22Rv1 (cell line): ENCODE measurements around the gene PWWP2A.

Source experiments
- H3K27ac ChIP-seq: fragments of 450-650 bp; 2 replicates; pipeline ENCODE4 v1.5.1; 2017
- ZFX ChIP-seq: fragments of 450-650 bp; IDR thresholded peaks from 2 replicates; pipeline ENCODE4 v1.6.1; 2017; ENCODE audit warnings: antibody characterized with exemption, borderline replicate concordance
- TF ChIP-seq, protein P1 (sequence below): fragments of 450-650 bp; IDR thresholded peaks from 2 replicates; pipeline ENCODE4 v1.5.1; 2017; ENCODE audit warnings: mild to moderate bottlenecking

The PWWP2A gene

DNA sequence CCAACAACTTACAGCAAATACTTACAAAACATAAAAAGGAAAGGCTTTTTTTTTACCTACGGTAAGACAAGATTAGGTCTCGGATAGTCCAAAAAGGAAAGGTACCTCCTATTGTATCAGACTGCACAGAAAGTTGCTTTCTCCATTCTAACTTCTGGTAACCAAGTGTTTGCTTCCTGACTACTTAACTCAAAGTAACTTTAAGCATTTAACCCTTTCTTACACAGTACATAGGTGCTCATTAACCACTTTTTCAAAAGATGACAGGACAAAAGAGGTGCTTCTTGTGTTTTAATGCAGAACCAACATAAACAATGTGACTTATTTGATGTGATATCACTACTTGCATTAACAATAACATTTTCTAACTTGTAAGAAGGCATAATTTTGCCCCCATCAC is 23.1 kb downstream of the PWWP2A start:
- TF ChIP-seq ZFX: no peak
- TF ChIP-seq, protein P1, sequence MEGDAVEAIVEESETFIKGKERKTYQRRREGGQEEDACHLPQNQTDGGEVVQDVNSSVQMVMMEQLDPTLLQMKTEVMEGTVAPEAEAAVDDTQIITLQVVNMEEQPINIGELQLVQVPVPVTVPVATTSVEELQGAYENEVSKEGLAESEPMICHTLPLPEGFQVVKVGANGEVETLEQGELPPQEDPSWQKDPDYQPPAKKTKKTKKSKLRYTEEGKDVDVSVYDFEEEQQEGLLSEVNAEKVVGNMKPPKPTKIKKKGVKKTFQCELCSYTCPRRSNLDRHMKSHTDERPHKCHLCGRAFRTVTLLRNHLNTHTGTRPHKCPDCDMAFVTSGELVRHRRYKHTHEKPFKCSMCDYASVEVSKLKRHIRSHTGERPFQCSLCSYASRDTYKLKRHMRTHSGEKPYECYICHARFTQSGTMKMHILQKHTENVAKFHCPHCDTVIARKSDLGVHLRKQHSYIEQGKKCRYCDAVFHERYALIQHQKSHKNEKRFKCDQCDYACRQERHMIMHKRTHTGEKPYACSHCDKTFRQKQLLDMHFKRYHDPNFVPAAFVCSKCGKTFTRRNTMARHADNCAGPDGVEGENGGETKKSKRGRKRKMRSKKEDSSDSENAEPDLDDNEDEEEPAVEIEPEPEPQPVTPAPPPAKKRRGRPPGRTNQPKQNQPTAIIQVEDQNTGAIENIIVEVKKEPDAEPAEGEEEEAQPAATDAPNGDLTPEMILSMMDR: no peak
- no peak overlapping the region for H3K27ac ChIP-seq

DNA sequence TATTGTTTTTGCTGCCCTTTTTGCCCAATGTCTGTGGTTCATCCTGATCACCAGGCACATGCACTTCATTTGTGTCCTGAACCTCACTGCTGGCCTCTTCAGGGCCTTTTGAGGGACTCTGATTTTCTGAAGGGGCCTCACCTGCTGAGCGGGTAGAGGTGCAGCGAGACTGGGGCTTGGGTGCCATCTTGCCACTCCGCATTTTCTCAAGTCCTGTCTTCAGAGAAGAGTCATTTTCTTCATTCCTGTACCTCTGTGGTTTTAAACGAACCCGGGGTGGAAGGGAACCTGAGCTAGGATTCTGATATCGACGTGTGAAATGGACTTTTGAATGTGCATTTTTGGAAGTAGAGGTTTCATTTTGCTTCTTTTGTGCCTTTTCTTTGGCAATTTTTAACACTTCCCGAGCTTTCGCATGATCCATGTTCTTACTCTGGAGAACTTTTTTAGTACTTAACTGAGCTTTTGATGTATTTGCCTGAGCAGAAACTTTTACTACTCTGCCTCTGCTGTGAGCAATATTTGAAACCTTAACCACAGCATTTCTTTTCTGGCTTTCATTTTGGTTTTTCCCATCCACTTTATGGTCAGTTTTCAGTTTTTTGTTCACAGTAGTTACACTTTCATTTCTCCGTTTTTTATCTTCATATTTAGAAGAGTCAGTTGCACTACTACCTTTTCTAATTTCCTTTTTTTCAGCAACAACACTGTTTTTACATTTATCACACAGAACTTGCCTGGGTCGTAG is 26.1 kb downstream of the PWWP2A start:
- TF ChIP-seq, protein P1: no peak
- TF ChIP-seq ZFX: no peak
- no peak overlapping the region for H3K27ac ChIP-seq

DNA sequence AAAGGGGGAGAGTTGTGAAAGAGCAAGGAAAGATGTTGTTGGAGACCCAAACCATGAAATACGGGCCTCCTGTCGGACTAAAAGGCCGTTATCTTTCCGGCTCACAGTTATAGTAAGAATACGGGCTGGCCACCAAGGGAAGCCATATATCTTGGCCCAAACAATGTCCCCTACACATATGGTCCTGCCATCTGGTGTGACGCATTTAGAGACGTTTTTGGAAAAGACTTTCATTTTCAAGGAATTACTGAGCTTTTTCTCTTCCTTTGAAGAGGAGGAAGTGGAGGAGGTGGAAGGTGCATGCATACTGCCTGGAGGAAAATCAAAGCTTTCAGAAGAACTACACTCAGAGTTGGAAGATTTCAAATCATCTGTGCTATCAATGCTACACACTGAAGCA is 26.7 kb downstream of the PWWP2A start:
- H3K27ac ChIP-seq: no peak overlapping the region
- TF ChIP-seq, protein P1: no peak
- TF ChIP-seq ZFX: no peak

DNA sequence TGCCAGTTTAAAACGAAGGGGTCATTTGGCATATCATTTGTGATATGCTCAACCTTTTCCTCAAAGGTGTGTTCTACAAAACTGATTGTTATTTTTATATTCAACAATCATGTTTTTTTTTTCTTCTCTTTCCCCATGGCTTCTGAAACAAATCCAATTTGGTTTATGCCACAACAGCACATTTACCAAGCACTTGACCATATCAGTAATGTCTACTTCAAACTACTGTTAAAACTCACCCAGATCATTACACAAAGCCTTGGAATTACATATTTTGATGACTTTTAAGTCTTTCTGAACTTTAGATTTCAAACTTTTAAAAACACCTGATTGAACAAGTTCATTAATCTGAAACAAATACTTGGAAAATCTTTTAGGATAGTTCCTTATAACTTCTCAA is 29.2 kb downstream of the PWWP2A start:
- no peak for TF ChIP-seq ZFX
- TF ChIP-seq, protein P1: no peak
- no peak overlapping the region for H3K27ac ChIP-seq

DNA sequence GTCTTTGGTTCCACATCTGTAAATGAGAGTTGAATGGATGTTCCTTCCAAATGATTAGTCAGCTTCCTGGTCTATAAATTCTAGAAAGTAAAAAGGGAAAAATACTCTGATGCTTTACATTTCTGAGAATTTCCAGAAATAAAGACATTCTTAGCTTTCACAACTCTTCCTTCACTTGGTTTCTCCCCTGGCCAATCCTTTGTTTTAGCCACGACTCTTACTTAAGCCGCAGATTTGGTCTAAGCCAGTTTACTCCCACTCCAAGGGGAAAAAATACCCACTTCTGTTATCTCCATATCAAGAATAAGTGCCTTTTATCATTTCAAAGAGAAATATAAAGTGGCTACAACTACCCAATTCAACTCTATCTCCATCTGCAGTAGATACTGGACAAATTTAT is 29.7 kb downstream of the PWWP2A start:
- H3K27ac ChIP-seq: no peak overlapping the region
- no peak for TF ChIP-seq ZFX
- TF ChIP-seq, protein P1: no peak

DNA sequence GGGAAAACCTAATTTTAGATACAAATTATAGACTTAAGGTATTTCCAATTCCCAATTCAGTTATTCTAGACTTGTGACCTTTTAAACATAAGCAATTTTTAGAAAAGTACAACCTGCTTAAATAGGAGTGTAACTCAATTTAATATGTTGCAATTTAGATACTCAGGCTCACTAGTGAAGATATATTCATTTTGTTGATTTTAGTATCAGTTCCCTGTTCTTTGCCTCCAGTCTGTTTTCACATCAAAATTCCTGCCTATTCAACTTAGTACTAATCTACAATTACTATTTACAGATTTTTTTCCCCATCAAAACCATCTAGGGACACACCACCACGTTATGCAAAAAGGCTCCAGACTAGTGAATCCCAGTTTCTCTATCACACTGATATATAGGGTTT is 30.4 kb downstream of the PWWP2A start:
- TF ChIP-seq, protein P1: no peak
- no peak for TF ChIP-seq ZFX
- no peak overlapping the region for H3K27ac ChIP-seq

DNA sequence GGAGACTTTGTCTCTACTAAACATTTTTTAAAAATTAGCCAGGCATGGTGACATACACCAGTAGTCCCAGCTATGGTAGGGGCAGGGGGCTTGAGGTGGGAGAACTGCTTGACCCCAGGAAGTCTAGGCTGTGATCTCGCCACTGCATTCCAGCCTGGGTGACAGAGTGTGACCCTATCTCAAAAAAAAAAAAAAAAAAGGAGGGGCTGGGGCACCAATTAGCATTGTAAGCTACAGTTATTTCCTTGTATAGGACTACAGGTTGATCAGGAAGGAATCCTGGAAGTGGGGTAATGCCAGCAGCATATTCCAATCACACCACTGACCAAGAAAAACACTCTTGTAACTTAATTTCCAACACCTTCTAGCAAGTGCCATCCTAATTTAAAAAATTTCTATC is 32.1 kb downstream of the PWWP2A start:
- no peak overlapping the region for H3K27ac ChIP-seq
- TF ChIP-seq, protein P1: no peak
- no peak for TF ChIP-seq ZFX
